Measurements from ENCODE around the gene EFS. TPM values are rescaled to one million over a fixed set of nuclear protein-coding genes. Genes with fewer than 3 reads are reported as not detected.

The EFS gene
- total RNA-seq, 1 donor from 2014 or later: 104 TPM

DNA sequence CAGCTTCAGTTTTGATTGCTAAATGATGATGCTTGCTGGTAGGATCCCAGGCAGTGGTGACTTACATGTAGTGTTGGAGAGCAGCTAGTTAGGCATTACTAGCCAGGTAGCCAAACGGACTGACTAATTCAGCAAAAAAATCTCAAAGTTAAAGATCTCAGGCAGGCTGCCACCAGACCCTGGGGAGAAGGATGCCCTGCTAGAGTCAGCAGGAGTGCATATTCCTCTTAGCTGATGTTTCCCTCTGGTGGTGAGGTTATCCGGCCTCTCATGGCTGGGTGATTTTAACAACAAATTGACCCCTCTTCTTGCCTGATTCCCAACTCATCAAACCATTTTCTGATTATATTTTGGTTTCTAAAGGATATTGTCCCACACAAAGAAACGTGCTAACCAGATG lies 2.8 kb downstream of the EFS start:
- H3K4me1 Mint-ChIP-seq: peaks cover 42% of the 10 kb centered on the region
- no peak for DNase-seq (ENCODE audit: low read depth, low spot score)
- H3K27ac Mint-ChIP-seq (ENCODE audit: unreplicated experiment): no peak overlapping the region
- peaks cover 10% of the 10 kb centered on the region for H3K36me3 Mint-ChIP-seq (ENCODE audit: low read depth)
- H3K27me3 Mint-ChIP-seq (ENCODE audit: low read depth): peaks cover 2% of the 10 kb centered on the region
- TF ChIP-seq, protein P1, sequence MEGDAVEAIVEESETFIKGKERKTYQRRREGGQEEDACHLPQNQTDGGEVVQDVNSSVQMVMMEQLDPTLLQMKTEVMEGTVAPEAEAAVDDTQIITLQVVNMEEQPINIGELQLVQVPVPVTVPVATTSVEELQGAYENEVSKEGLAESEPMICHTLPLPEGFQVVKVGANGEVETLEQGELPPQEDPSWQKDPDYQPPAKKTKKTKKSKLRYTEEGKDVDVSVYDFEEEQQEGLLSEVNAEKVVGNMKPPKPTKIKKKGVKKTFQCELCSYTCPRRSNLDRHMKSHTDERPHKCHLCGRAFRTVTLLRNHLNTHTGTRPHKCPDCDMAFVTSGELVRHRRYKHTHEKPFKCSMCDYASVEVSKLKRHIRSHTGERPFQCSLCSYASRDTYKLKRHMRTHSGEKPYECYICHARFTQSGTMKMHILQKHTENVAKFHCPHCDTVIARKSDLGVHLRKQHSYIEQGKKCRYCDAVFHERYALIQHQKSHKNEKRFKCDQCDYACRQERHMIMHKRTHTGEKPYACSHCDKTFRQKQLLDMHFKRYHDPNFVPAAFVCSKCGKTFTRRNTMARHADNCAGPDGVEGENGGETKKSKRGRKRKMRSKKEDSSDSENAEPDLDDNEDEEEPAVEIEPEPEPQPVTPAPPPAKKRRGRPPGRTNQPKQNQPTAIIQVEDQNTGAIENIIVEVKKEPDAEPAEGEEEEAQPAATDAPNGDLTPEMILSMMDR (conservative IDR thresholded peaks at IDR 0.05): peak; percentile 43
- no peaks in the 10 kb centered on the region for H3K9me3 Mint-ChIP-seq
- peak overlapping the region; percentile 81 for H3K4me3 Mint-ChIP-seq

GRCh38 chr14:23361763-23362162 lies 3.2 kb downstream of the EFS start:
- TF ChIP-seq, protein P1 (conservative IDR thresholded peaks at IDR 0.05): no peak
- H3K36me3 Mint-ChIP-seq (ENCODE audit: low read depth): peaks cover 10% of the 10 kb centered on the region
- peak overlapping the region; percentile 81 for H3K4me3 Mint-ChIP-seq
- H3K9me3 Mint-ChIP-seq: no peaks in the 10 kb centered on the region
- DNase-seq (ENCODE audit: low read depth, low spot score): no peak
- H3K27me3 Mint-ChIP-seq (ENCODE audit: low read depth): peaks cover 2% of the 10 kb centered on the region
- peak overlapping the region; percentile 27 for H3K27ac Mint-ChIP-seq (ENCODE audit: unreplicated experiment)
- peaks cover 37% of the 10 kb centered on the region for H3K4me1 Mint-ChIP-seq

DNA sequence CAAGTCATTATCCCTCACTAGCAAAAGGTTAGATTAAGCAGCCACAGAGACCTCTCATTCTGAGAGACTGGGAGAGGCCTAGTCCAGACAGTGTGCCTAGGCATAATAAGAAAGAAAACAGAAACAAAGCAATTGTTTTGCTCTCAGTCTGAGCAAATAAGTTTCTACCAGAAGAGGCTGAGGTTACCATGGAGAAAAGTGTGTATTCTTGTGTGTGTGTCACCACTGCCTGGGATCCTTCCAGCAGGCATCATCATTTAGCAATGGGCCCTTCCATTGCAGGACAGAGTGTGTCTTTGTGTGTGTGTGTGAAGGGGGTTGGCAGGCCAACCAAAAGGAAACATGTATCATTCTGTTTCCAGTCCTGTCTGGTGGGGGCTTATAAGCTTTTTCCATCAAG lies 3.7 kb downstream of the EFS start:
- Mint-ChIP-seq H3K36me3 (ENCODE audit: low read depth) (peaks cover 10% of the 10 kb centered on the region), H3K27ac (ENCODE audit: unreplicated experiment) (peak overlapping the region; percentile 27)

GRCh38 chr14:23360496-23360895 lies 4.5 kb downstream of the EFS start:
- Mint-ChIP-seq H3K27ac (ENCODE audit: unreplicated experiment) (no peak overlapping the region), H3K36me3 (ENCODE audit: low read depth) (peaks cover 13% of the 10 kb centered on the region), H3K4me1 (peaks cover 33% of the 10 kb centered on the region), H3K27me3 (ENCODE audit: low read depth) (peaks cover 2% of the 10 kb centered on the region), H3K4me3 (peak overlapping the region; percentile 66), H3K9me3 (no peaks in the 10 kb centered on the region)
- TF ChIP-seq, protein P1 (conservative IDR thresholded peaks at IDR 0.05): no peak
- DNase-seq (ENCODE audit: low read depth, low spot score): no peak

More for the DNA sequence above, 3.7 kb downstream of the EFS start:
- Mint-ChIP-seq H3K4me3 (peak overlapping the region; percentile 68), H3K27me3 (ENCODE audit: low read depth) (peaks cover 2% of the 10 kb centered on the region), H3K4me1 (peaks cover 33% of the 10 kb centered on the region), H3K9me3 (no peaks in the 10 kb centered on the region)
- DNase-seq (ENCODE audit: low read depth, low spot score): no peak
- TF ChIP-seq, protein P1 (conservative IDR thresholded peaks at IDR 0.05): no peak

GRCh38 chr14:23359722-23360447 lies 5.1 kb downstream of the EFS start:
- Mint-ChIP-seq H3K27me3 (ENCODE audit: low read depth) (peaks cover 2% of the 10 kb centered on the region), H3K36me3 (ENCODE audit: low read depth) (peaks cover 13% of the 10 kb centered on the region), H3K4me1 (peaks cover 33% of the 10 kb centered on the region), H3K27ac (ENCODE audit: unreplicated experiment) (no peak overlapping the region), H3K4me3 (peak overlapping the region; percentile 66), H3K9me3 (no peaks in the 10 kb centered on the region)
- TF ChIP-seq, protein P1 (conservative IDR thresholded peaks at IDR 0.05): no peak
- DNase-seq (ENCODE audit: low read depth, low spot score): no peak
